ENCODE measurements around the gene TSC22D1.
"Not testable (repeated sequence)": the region's sequence is repeated elsewhere in the genome, so short reads cannot be mapped to it uniquely, and the experiment has no call there.

Gene TSC22D1

DNA sequence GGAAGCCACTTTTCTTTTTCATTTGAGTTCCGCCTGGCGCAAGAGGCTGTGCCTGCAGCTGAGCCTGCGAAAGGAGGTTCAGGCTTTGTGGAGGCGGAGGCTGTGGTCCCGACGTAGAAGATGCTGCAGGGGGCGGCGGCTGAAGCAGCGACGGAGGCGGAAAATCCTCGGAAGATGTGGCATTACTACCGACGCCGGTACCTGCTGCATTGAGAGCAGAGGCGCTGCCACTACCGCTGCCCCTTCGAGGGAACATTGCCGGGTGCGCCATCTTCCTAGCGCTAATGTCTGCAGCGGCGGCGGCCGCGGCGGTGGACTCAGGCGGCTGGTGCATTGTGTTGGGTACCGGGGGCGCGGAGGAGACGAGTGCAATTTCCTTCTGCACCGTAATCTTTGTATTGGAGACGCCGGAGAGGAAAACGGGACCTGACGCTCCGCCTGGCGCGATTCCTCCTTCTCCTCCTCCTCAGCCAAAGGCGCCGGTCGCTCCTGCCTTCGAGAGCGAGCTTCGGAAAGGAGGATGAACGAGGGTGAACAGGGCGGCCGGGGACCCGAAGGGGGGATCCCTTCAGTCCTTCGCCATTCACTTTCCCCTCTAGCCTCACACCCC is at the start of gene TSC22D1:
TSS of gene TSC22D1 (minus strand) at position 590 of the 610 bp plus-strand sequence. CDS start at position 334, 256 bp downstream.
- DNase-seq, result peak in 3 of 4 experiments; percentile 7 to 28 (median 21)

DNA sequence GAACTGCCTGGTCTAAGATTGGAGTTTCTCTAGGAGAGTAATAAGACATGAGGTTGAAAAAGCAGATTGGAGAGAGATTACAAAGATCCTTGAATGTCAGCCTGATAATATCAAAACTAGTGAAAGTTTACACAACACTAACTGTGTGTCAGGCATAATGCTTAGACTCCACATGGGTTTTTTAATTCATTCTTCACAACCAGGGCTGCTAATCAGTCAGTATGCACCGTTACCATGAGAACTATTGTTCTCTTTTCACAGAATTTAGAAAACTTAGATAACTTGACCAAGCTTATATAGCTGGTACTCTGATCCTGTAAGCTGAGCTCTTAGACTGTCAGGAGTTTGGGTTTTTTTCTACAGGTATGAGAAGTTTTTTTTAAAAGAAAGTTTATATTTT is 46.6 kb upstream of the TSC22D1 start:
- DNase-seq, result no peak

DNA sequence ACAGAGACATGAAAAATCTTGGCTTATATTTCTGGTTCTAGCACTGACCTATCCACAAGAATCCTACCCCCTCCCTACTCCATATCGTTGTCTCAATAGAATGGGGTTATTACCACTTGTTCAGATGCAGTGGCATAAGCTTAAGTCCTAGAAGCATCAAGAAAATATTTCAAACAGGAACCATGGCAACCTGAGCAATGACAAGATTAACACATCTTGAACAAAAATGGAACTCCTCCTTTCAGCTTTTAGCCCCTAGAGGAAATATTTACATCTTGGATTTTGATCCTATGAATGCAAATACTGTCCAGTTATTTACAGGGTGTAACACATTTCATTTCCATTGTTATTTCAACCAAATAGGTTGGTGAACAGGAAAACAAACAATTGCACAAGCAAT is 46.1 kb upstream of the TSC22D1 start:
- no peak for DNase-seq

- no peak for DNase-seq
Observed at GRCh38 chr13:44620057-44620456, 43.9 kb upstream of the TSC22D1 start.

- no peak for DNase-seq
Observed at GRCh38 chr13:44619651-44620050, 43.5 kb upstream of the TSC22D1 start.

DNA sequence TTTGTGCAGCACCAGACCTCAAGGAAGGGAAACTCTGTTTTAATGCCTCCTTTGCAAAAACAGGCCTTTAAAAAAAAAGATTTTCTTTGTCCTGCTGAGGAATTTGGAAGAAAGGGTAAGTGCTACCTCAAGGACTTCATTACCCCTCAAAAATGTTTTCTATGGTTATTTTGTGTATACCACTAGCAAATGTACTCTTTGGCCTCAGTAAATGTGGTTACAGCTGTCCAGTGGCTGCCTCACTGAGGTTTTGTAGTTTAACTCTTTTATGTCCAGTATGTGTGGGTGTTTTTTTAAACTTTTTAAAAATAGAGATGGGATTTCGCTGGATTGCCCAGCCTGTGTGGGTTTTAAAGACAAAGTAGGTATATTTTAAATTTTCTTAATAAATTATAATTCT is 42.2 kb upstream of the TSC22D1 start:
- DNase-seq, result no peak

DNA sequence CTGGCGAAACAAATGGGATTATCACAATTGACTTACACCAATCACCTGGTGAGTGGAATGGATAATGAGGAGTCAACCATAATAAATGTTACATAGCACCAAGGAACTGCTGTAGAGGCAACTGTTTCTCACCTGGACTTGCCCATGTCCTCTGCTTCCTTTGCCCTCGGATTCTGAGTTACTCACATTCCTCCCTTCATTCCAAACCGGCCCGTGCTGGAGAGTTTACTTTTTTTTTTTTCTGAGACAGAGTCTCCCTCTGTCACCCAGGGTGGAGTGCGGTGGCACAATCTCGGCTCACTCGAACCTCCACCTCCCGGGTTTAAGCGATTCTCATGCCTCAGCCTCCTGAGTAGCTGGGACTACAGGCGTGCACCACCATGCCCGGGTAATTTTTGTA is 41.5 kb upstream of the TSC22D1 start:
- DNase-seq, result no peak

- no peak for DNase-seq
Observed at GRCh38 chr13:44609137-44609536, 33.0 kb upstream of the TSC22D1 start.

DNA sequence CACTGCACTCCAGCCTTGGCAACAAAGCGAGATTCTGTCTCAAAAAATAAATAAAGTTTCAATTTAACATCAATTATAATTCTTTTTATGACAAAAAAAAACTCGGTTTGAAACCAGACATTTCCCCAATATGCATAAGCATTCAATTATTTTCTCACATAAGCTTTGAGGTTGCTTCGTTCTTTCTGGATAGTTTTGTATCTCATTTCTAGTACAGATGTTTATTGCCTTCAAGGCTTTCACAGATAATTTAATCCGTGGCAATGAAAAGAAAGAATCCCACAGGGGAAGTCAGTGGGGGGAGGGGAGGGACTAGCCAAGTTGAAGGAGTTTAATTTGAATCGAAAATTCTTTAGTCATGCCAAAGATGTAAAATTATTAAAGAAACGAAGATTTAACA is 29.6 kb upstream of the TSC22D1 start:
- DNase-seq, result no peak

GRCh38 chr13:44605275-44605674 is 29.1 kb upstream of the TSC22D1 start:
- no peak for DNase-seq

DNA sequence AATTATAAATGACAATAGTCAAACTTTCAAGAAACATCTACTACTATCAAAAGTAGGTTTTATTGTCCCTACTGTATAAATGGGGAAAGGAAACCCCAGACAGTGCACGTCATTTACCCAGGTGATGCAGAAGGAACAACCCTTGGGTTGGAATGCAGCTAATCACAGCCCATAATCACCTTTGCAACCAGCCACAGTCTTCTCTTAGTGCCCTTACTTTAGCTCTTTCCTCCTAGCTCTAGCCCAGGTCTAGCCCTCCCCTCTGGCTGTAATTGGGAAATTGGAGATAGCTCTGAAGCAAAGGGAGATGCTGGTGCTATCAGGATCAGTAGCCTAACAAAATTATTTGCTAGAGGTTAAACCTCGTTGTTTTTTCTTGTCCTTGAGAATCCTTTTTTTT is 25.5 kb upstream of the TSC22D1 start:
- no peak for DNase-seq

GRCh38 chr13:44593861-44594592 is 17.9 kb upstream of the TSC22D1 start:
- not testable (repeated sequence) for DNase-seq

DNA sequence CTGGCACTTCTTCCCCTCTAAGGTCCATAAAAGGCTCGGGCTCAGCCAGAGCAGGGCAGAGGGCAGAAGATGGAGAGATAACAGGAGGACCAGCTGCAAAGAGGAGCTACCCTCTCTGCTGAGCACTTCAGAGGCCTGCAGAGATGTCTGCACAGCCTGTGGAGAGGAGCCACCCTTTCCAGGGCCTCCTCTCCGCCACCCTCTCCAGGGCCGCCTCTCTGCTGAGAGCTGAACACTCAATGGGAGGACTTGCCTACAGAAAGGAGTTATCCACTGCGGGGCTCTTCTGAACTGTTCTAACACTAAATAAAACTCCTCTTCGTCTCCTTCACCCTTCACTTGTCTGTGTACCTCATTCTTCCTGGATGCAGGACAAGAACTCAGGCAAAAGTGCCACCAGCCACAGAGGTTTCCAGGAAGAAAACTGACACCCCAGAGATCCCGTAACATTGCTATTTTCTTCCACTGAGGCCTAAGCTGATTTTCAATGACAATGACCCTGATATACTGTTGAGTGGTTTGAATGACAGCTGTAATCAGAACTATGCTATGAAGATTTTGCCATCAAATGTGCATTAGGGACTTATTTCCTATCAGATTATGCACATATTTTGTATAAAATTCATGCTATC is 16.2 kb upstream of the TSC22D1 start:
- no peak for DNase-seq

GRCh38 chr13:44591316-44591715 is 15.2 kb upstream of the TSC22D1 start:
- no peak for DNase-seq

GRCh38 chr13:44583137-44583536 is 7.0 kb upstream of the TSC22D1 start:
- no peak for DNase-seq

- no peak for DNase-seq
Observed at GRCh38 chr13:44578067-44578400, 1.9 kb upstream of the TSC22D1 start.

DNA sequence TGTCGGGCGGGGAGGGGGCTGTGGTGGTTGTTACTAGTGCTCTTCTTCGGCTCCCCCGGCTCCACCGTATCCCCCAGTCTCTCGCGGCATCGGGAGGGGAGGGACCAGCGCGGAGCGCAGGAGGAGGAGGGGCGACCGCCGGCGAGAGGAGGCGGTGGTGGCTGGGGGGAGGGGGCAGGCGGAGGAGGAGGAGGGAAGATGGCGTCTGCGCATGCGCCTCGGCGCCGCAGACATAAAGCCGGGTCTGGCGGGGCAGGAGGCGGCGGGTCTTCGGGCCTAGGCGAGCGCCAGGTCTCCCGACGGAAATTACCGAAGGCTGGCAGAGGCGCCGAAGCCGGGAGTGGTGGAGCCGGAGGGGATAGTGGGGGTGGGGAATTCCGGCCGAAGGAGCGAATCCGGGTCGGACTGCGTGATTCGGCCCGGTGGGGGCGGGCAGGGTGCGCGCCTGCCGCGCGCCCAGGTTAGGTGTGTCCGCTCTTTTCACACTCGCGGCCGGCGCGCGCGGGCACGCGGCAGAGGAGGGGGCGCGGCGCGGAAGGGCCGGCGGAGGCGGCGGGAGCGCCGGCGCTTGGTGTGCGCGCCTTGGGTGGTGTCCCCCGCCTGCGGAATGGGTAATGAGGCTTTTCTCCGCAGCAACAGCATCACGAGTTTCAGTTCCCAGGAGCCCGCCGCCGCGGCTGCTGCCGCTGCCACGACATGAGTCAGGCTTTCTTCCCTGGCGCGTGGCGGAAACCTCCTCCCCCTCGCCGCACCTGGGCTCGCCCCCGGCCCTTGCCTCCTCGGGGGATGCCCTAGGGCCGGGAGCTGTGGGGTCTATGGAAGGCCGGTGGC is 1.3 kb upstream of the TSC22D1 start:
- DNase-seq, result peak; percentile 86 to 93 (median 91)

DNA sequence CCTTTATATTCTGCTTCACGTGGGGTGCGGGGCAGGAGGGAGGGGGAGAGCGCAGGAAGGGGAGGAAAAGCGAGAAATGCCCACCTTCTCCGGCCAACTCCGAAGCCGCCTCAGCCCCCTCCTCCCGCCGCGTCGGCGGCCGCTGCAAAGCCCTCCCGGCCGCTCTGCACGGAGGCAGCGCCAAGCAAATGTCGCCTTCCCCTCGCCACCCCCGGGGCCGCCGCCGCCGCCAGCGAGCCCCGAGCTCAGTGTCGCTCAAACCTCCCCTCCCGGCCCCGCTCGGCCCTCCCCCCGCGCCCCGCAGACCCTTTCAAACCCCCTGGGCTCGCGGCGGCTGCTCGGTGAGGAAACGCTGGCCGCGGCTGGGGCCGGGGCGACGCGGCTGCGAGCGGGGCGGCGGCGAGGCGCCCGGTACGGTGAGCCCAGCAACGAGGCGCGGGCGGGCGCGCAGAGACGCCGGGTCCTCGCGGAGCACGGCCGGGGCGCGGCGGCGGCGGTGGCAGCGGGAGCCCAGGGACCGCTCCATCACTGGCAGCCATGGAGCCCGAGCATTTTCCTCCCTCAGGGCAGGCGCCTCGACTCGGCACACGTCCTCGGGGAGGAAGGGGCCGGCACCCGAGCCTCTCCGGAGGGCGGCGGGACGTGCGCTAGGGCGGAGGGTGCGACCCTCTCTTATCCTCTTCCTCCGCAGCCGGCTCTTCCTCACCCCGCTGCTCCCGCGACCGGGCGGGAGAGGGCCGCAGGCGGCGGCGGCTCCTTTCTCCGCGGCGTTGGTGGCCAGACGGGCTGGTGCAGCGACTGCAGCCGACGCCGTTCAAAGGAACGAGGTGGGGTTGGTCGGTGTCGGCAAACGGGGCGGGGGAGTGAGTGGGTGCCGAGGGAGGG is 463 bp upstream of the TSC22D1 start:
- DNase-seq, result peak in 3 of 4 experiments; percentile 25 to 38 (median 28)

DNA sequence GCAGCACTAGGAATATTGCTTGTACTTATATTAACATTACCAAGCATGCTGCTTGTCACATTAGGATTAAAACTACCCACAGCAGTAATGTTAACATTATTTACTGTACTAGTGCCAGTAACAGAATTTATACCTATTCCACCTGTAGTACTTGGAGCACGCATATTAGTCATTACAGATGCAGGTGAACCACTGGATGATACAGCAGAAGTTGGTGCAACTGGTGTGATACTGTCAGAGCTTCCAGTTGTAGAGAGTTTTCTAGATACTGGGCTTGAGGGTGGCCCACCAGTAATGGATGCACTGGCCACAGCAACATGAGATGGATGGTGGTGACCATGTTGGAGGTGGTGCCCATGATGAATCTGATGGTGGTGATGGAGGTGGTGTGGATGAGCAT is 1.1 kb downstream of the TSC22D1 start:
- no peak for DNase-seq

GRCh38 chr13:44574466-44574855 is 1.7 kb downstream of the TSC22D1 start:
- DNase-seq, result no peak

- no peak for DNase-seq
Observed at GRCh38 chr13:44573790-44574465, 2.2 kb downstream of the TSC22D1 start.

- no peak for DNase-seq
Observed at GRCh38 chr13:44573071-44573470, 3.1 kb downstream of the TSC22D1 start.

Measured in activated CD4-positive, CD25-positive, alpha-beta regulatory T cell (primary cell).